Measurements from ENCODE around the gene CAB39L.

The CAB39L gene

DNA sequence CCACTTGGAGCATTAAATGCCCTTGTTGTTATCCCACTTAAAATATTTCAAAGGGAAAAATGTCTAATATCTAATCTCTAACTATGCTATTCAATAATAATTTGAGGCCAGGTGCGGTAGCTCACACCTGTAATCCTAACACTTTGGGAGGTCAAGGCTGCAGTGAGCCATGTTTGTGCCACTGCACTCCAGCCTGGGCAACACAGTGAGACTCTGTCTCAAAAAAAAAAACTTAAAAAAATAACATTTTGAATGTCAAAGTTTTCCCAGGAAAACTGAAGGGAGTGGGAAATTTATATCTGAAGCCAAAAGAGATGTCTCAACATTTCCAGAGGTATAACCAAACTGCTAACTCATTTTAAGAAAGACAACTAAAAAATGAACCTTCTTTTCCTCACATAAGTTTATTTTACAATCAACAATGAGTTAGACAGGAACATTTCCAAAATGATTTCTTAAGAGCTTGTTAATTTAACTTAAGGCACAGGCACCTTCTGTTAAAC, 47.9 kb downstream of the CAB39L start:
- DNase-seq: no peak

DNA sequence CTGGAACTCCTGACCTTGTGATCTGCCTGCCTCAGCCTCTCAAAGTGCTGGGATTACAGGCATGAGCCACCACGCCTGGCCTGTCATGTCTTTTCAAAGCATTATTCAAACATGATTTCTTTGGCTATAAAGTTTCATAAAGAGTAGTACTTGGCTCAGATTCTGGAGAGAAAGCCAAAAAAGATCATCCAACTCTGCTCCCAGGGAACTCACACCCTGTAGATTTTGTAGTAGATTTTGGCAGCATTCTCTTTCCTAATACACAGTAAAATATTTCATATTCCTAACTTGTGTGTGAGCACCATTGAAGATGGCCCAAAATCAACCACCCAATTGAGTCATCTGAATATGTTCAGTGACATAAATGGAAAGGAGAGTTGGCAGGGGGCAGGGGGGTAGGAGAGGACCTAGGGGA, 48.4 kb downstream of the CAB39L start:
- DNase-seq: no peak

DNA sequence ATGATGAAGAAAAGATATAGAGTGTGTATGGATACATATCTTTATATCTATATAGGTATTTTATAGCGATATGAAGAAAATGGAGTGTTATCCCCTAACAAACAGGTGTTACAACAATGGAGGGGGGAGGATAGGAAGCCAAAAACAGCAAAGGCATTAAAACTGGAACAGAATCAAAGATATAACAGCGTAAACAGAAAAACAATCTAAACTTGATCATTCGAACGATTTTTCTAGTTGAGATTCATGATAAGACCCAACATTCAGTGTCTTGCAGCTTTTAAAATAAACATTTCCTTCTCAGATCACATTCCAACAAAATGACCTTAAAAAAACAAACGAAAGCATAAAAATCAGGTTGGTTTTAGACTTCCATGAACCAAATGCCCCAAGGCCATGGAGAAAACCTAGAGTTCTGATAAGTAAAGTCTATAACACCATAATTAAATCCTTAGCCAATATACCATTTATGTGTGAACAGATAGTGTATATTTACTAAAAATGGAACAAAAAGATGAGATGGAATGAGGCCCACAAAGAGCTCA, 55.7 kb downstream of the CAB39L start:
- DNase-seq: no peak

DNA sequence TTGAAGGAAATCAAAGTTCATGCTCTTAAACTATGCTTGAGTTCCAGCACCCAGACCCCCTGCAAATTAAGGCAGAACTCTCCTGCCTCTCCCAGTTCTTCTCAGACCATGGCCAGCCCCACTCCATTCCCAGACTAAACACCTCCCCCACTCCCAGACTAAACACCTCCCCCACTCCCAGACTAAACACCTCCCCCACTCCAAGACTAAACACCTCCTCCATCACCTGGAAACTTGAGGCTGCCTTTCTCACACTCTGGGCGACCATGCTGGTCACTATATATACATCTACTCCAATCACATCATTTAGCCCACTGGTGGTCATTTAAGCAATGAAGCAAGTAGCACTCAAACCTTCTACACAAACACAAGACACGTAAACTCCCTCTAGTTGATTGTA, 57.2 kb downstream of the CAB39L start:
- no peak for DNase-seq

DNA sequence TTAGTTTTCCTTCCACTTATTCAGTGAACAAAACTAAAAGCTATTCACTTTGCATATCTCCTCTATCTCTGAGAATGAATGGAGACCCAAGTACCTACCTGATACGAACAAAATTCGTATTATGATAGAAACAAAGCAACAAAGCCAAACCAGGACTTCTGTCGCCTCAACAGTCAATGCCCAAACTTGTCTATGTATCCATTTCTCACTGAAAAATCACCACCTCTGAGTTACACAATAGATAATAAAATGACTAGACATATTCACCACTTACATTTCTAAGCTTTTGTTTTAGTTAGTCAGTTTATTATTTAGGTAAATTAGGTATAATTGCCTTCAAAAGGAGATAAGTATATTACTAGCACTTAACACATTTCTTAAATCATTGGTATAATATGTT, 67.7 kb downstream of the CAB39L start:
- no peak for DNase-seq

DNA sequence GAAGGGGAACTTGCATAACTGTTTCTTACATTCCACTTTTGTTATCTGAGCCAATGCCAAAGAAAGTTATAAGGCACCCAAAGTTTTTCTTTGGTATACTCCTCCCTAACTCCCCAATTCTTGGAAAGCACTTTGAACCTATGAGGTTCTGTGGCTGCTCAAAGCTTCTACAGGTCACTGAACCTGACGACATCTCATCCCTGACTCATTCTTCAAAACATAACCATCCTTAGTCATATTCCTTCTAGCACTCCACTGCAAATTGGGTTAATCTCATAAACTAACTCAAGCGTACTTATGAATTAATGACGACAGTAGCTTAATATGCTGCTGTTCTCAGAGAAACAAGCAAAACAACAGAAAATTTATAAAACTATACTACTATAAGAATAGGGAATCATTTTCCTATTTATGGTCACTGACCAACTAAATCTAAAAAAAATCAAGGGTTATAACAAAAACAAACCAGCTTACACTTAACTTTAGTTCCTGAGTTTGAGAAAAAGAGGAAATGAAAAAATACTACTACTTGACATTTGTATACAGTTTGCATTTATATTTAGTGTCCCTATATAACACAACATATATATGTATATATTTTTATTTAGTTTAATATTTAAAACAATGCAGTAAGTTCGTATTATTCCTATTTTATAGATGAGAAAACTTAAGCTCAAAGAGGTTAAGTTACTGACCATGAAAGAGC, 69.1 kb downstream of the CAB39L start:
- DNase-seq: no peak

DNA sequence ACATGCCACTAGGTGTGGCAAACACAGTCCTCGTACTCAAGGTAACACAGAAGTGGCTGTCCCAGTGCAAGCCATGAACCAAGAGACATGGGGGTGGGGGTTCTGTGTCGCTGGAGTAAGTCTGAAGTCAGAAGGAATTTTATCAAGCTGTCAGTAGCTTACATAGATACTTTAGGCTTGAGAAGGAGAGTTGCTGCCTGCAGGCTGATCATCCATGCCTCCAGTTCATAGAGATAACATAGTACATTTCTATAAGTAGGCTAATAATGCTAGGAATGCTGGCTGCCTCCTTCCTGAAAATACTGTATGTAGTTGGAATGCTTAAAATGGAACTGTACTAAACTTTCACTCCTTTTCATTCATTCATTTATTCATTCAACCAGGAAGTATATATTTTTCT, 70.1 kb downstream of the CAB39L start:
- DNase-seq: no peak

DNA sequence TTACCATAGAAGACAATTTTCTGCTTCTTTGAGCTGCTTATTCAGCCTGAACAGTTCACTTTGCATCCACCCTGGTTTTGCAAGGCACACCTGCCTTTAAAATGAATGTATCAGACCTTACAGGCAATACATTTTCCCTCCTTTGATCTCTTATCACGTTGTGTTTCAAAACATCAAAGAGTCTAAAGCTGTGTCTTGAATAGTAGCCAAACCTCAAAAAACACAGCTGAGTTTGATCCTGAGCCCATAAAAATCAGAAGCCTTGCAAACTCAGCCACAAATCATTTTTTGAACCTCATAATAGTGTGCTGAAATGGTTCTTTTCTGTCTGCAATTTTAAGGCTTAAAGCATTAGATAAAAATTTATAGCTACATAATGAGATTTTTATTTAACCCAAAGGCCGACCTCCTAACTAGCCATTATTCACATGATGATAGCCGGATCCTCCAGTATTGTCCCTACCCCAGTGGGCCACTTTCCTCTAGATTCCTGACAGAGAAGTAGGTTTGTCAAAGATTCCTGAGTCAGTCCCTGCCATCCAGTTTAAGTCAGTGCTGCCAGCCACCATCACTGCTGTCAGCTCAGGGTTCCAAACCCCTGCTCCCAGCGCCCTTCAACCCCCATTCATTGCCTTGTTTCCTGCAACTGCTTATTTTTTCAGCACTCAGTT, 71.8 kb downstream of the CAB39L start:
- DNase-seq: no peak

DNA sequence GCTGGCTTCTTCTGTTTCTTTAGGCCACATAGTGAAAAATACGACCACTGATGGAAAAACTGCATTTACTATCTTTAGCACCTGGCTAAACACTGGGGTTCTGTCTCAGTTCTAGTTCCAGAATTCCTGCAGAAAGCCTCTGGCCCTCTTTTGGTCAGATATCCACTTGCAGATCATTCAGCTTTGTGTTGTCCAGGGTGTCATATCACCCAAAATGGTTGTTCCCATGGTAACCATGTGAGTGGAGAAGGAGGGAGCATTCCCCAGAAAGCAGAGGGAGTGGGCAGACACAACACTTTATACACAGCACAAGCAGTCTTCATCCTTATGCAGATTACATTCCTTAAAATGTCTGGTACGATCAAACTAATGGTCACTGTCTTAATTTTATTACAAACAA, 73.5 kb downstream of the CAB39L start:
- DNase-seq: no peak

DNA sequence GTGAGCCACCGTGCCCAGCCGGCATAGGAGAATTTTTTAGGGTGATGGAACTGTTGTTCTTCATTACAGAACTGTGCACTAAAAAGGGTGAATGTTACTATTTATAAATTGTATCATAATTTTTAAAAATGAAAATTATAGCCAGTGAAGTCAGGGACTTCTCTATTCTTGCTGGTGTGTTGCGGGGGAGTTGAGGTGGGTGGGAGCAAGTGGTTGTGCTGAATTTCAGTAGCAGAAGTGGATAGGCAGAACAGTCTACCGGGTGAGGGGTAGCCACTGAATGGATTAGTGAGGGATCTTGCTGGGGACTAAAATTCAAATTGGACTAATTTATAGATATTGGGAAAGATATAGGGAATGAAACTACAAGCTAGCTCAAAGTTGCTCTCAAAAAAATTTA, 74.0 kb downstream of the CAB39L start:
- no peak for DNase-seq

DNA sequence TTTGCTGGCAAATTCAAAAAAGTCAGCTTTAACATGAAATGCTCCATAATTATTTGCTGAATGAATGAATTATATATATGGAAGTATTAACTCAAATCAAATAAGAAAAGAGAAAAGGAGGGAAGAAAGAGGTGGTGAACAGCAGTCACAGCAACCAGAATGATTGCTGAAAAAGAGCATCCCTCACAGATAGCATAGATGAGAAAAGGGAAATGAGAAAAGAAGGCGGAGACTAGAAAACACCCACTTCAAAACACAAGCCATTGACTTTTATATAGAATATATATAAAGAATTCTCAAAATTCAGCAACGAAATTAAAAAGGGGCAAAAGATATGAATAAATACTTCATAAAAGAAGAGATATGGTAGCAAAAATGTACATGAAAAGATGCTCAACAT, 75.2 kb downstream of the CAB39L start:
- DNase-seq: no peak

DNA sequence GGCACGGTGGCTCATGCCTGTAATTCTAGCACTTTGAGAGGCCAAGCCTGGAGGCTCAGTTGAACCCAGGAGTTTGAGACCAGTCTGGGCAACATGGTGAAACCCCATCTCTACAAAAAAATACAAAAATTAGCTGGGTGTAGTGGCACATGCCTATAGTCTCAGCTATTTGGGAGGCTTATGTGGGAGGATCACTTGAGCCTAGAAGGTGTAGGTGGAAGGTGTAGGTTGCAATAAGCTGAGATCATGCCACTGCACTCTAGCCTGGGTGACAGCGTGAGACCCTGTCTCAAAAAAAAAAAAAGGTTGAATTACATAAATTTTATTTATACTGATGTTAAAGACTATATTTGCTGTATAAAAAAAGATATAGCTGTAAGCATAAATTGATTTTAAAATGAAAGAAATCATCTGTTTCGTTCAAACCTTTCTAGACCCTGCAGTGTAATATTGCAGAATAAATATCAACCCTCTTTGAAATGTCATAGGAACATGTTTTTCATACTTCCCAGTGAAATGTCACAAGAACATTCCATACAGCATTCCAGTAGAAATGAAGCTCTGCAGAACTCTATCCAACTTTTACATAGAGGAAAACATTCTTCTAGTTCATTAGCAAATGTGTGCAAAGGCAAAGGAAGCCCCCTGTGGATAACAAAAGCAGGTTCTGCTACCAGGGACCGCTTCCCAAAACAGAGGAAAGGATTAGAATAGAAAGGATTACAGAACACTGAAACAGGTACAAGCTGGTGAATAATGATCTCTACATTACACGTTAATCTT, 76.0 kb downstream of the CAB39L start:
- no peak for DNase-seq

DNA sequence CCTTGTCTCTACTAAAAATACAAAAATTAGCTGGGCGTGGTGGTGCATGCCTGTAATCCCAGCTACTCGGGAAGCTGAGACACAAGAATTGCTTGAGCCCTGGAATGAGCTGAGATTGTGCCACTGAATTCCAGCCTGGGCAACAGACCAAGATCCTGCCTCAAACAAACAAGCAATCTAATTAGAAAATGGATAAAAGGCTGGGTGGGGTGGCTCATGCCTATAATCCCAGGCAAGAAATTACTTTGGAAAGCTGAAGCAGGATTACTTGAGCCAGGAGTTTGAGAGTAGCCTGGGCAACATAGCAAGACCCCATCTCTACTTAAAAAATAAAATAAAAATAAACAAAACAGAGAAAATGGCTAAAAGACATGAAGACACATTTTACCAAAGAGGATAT, 77.0 kb downstream of the CAB39L start:
- DNase-seq: no peak

DNA sequence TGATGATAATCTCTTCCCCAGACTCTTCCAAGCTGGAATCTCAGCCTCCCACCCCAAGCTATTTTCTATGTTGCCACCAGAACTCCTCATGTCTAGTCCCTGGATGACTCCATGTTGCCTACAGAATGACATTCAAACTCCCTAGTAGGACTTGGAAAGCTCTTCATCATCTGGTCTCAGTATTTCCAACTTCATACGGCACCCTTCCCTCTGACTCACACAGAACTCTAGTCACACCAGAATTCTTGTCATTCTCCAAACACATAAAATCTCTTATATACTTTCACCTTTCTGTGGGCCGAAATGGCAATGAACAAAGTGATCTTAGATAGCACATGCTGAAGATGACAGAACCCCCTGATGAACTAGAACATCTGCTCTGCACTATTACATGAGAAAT, 86.2 kb downstream of the CAB39L start:
- no peak for DNase-seq

DNA sequence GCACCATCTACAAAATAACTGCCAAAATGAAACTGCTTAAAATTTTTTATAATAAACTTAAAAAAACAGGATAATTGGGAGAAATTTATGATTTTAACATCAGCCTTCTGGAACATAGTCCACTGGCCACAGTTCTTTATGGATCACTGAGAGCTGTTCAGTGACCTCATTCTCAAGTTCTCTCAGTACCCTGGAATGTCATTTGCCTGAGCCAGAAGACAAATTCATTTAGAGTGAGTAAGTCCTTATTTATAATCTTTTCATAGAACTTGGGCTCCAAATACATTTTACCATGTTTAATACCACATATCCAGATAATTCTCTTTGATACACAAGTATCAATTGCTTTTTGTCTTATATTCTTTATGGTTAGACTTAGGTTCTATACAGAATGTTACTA, 87.6 kb downstream of the CAB39L start:
- DNase-seq: no peak

DNA sequence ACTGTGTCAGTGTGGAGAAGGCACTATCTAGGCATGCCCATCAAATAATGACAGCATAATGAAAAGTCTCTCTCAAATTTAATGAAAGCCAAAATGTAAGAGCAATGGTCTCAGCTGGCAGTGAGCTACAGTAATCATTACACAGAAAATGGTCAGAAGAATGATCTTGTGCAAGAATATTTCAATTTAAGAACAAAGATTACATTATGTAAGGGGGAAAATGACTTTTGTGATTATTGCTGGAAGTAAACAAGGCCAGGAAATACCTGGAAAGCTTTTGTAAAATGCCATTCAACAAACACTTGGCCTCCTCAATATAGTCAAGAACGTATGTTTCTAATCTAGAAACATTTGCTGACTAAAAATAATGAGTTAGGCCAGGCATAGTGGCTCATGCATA, 89.1 kb downstream of the CAB39L start:
- DNase-seq: no peak

DNA sequence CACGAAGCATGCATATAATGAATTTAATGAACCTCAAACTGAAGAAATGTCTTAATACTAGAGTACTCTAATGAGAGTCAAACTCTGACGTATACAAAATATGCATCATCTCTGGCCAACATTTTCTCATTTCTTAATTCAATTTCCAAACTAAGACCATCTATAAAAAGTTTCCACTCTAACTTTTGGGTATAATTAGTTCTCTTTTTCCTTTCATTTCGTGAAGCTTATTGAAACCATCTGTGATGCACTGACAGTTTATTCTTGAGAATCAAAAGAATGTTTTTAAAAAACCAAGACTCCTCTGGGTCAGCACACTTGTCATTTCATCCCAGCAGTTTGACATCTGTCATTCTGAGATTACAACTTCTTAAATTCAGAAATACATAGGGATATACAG, 90.0 kb downstream of the CAB39L start:
- no peak for DNase-seq

DNA sequence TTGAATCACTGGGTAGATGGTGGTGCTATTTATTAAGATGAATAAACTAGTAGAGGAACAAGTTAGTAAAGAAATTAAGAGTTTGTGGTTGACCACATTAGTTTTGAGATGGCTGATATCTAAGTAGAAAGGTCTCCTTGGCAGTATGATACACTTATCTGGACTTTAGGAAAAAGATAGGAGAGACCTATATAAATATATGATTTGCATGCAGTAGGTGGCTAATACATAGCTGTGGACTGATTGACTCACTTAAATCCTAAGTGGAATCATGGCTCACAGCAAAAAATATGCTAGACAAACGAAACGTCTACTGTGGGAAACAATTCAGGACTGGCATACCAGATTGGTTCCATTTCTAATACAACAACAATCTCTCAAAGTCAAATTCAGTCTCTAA, 92.0 kb downstream of the CAB39L start:
- no peak for DNase-seq

DNA sequence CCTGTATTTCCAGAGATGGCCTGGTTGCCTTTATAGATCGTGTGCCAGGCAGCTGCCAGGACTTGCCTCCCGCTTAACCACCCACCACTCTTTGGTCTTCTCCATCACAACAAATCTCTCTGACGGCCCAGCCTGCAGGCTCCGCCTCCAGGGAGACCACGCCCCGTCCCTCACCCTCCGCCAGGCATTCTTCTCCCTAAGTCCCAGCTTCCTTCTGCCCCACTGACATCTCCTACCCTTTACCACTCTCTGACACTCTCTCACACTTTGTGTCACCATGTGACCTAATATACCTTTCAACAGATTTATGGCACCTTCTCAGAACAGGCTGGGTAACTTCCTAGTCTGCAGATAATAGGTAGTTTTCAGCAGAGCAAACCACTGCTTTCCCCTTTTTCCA, 95.1 kb downstream of the CAB39L start:
- no peak for DNase-seq

DNA sequence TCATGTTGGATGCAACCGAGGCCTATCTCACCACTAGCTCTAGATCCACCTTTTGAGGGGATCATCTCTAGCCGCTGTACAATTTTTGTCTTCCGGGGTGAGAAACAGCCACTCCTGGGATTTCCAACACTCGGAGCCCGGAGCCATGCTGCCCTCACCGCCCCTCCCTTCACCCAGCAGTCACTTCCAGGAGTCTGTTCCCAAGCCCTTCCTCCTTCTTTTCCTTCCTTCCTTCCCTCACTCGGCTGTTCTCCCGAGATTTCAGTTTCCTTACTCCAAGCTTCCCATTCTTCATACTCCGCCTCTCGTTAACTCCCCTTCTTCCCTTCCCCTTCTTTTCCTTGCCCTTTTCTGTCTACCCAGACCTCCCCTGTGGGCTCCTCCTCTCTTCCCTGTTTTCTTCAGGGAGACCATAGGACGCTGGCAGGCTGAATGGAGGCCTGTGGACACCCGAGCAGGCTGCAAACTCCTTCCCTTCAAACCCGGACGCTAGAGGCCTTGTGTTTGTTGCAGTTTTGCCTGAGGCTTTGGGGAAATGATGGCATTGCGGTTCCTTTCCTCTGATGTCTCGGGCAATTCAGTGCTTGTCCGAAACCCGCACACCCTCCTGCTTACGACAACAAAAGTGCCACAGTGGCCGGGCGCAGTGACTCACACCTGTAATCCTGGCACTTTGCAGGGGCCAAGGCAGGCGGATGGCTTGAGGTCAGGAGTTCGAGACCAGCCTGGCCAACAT, 96.0 kb downstream of the CAB39L start:
- no peak for DNase-seq

DNA sequence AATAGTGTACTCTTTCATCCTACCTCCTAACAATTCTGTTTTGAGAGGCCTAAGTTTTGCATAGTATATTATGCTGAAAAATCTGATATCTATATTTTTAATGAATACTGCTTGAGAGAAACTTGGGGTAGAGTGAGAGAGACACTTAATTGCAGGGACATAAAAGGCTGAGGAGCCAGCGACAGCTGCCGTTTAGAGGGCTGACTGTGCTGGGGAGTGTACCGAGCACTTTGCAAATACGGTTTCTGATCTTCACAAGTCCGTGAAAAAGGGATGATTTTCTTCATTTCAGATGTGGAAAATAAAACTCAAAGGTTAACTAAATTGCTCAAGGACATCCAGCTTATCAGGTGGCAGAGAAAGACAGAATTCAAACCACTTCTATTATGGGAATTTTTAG, 97.4 kb downstream of the CAB39L start:
- no peak for DNase-seq

DNA sequence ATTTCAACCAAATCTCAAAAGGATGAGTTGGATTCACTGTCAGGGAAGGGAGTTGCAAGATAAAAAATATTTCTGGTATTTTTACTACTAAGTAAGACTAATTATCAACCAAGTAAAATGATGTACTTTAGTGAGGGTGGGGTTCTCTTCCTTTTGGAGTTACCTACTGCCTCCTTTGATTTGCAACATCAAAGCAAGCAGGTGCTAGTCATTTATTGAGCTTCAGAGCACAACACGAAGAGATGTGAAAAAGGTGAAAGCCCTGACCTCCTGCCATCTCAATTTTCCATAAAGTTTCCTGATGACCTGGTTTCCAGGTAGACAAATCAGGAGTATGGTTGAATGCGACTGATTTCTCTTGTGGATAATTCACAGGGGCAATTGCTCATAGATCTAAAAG, 100.1 kb downstream of the CAB39L start:
- no peak for DNase-seq

DNA sequence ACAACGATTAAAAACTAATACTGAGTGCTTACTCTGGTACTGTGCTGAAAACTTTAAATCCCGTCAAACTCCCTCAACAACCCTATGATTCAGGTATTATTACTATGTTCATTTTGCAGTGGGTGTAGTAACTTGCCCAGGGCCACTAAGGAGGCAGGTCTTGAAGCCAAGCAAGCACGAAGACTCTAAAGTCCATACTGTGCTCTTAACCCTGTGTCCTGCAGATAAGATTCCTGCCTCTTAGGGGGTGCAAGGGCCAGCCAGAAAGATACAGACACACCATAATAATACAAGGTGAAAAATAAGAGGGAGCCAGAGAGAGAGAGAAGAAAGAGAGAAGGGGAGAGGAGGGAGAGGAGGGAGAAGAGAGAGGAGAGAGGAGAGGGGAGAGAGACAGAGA, 100.6 kb downstream of the CAB39L start:
- no peak for DNase-seq

Data from activated CD4-positive, alpha-beta T cell treated with anti-CD3 and anti-CD28 coated beads, Interleukin-2, amount 50 U/mL, for 48 hours (primary cell).